Keratinocyte (primary cell): Measurements from ENCODE around the gene KRCC1. TPM values are rescaled to one million over a fixed set of nuclear protein-coding genes. Genes with fewer than 3 reads are reported as not detected.

ENCODE experiments used
- DNase-seq: peaks from one replicate; pipeline ENCODE4 v3.0.0-alpha.2; 2011; ENCODE audit warnings: low read depth, missing footprints, low spot score
- FAIRE-seq: peaks from 2 replicates; lab custom pipeline; 2011; peaks lifted over from hg19 to GRCh38; lab: Jason Lieb, UNC
- H2AFZ ChIP-seq: 2 replicates; pipeline ENCODE4 v1.6.0; 2012; ENCODE audit warnings: low read length, control low read depth, inconsistent platforms; ENCODE audit not compliant: control insufficient read depth
- H3K27ac ChIP-seq: 2 replicates; pipeline ENCODE4 v1.5.1; 2011; ENCODE audit warnings: low read length; ENCODE audit not compliant: control insufficient read depth, insufficient read depth
- H3K27me3 ChIP-seq: 3 replicates; pipeline ENCODE4 v1.6.0; 2011; ENCODE audit warnings: low read length; ENCODE audit not compliant: control insufficient read depth, insufficient read depth; ENCODE audit errors: extremely low read depth
- H3K36me3 ChIP-seq, 2 experiments: 2 replicates in 1 of 2; 3 replicates in 1 of 2; pipeline ENCODE4 v1.5.1; 2011; ENCODE audit warnings: low read length in 2 of 2, mild to moderate bottlenecking in 1 of 2; ENCODE audit not compliant: control insufficient read depth in 2 of 2, insufficient read depth in 2 of 2; ENCODE audit errors: extremely low read depth in 1 of 2
- H3K4me1 ChIP-seq: 3 replicates; pipeline ENCODE4 v1.5.1; 2011; ENCODE audit warnings: low read length; ENCODE audit not compliant: control insufficient read depth, insufficient read depth; ENCODE audit errors: extremely low read depth
- H3K4me2 ChIP-seq: 3 replicates; pipeline ENCODE4 v1.6.0; 2011; ENCODE audit warnings: low read depth, low read length; ENCODE audit not compliant: control insufficient read depth, insufficient read depth; ENCODE audit errors: extremely low read depth
- H3K4me3 ChIP-seq, 3 experiments: fragments of 200-600 bp in 1 of 3; sonication (generic) in 1 of 3; 2 replicates in 2 of 3; 3 replicates in 1 of 3; pipeline ENCODE4 v1.5.1; 2011 to 2016; ENCODE audit warnings: low read length in 3 of 3, mild to moderate bottlenecking in 3 of 3, control low read depth in 2 of 3, inconsistent platforms in 1 of 3, low read depth in 1 of 3, mixed read lengths in 1 of 3, mixed run types in 1 of 3, moderate library complexity in 1 of 3; ENCODE audit not compliant: control insufficient read depth in 2 of 3, insufficient read depth in 2 of 3; ENCODE audit errors: extremely low read depth in 1 of 3
- H3K79me2 ChIP-seq: 2 replicates; pipeline ENCODE4 v1.6.0; 2012; ENCODE audit warnings: low read length; ENCODE audit not compliant: control insufficient read depth, insufficient read depth
- H3K9ac ChIP-seq: 3 replicates; pipeline ENCODE4 v1.6.0; 2011; ENCODE audit warnings: low read length; ENCODE audit not compliant: control insufficient read depth, insufficient read depth; ENCODE audit errors: extremely low read depth
- H3K9me1 ChIP-seq: 3 replicates; pipeline ENCODE4 v1.6.0; 2011; ENCODE audit warnings: low read length; ENCODE audit not compliant: control insufficient read depth, insufficient read depth; ENCODE audit errors: extremely low read depth
- H3K9me3 ChIP-seq: 2 replicates; pipeline ENCODE4 v1.5.1; 2012; ENCODE audit warnings: low read depth, low read length; ENCODE audit not compliant: control insufficient read depth
- H4K20me1 ChIP-seq: 3 replicates; pipeline ENCODE4 v1.6.0; 2011; ENCODE audit warnings: low read length; ENCODE audit not compliant: control insufficient read depth, insufficient read depth; ENCODE audit errors: extremely low read depth
- CTCF ChIP-seq, 3 experiments: IDR thresholded peaks in 1 of 3; conservative IDR thresholded peaks in 1 of 3; optimal IDR thresholded peaks in 1 of 3; 2 replicates in 2 of 3; 3 replicates in 1 of 3; pipeline versions ENCODE3 to v1.5.1; 2011; ENCODE audit warnings: low read length in 3 of 3, mild to moderate bottlenecking in 3 of 3, moderate library complexity in 2 of 3, control low read depth in 1 of 3, inconsistent platforms in 1 of 3; ENCODE audit not compliant: insufficient read depth in 2 of 3; ENCODE audit errors: extremely low read depth in 1 of 3
- EZH2 ChIP-seq: IDR thresholded peaks from one replicate; pipeline ENCODE4 v1.6.1; 2012; ENCODE audit warnings: inconsistent platforms, mild to moderate bottlenecking, low read length, moderate library complexity
- dilution Hi-C: fragments of 300-500 bp; cut with MboI; formaldehyde crosslinking; loops from one replicate; pipeline ENCODE4 v1.7.0; 2020; ENCODE audit warnings: low sequenced_read_pairs; ENCODE audit not compliant: extremely low pct_ligation_motif_present
- polyA plus RNA-seq, 5 experiments: library from polyadenylated mRNA; depleted of rRNA in 3 of 5; stranded (reverse) in 3 of 5; stranded (forward) in 1 of 5; unstranded in 1 of 5; fragments of >200 nt; gene quantifications; 1 replicate in 1 of 5; 2 replicates in 3 of 5; 3 replicates in 1 of 5; pipeline versions ENCODE4 v1.2.1 to v1.2.3, GENCODE V29; 2011 to 2012; ENCODE audit warnings: missing spikeins in 2 of 5, low read depth in 1 of 5, low replicate concordance in 1 of 5

KRCC1 gene
- polyA plus RNA-seq, 1 donor (not counting 4 experiments of a cell fraction or from before 2014, with no cell fraction given), result 21.1 TPM

GRCh38 chr2:88085099-88085498 is 29.5 kb upstream of the KRCC1 start:
- Histone ChIP-seq H2AFZ (no peak overlapping the region), H3K4me1 (no peaks in the 10 kb centered on the region), H3K79me2 (no peaks in the 10 kb centered on the region), H3K4me3 (no peak overlapping the region), H3K9ac (no peak overlapping the region), H3K9me1 (no peaks in the 10 kb centered on the region), H3K9me3 (no peaks in the 10 kb centered on the region), H3K27ac (no peak overlapping the region), H4K20me1 (no peaks in the 10 kb centered on the region), H3K27me3 (no peaks in the 10 kb centered on the region), H3K36me3 (no peaks in the 10 kb centered on the region), H3K4me2 (no peak overlapping the region)
- TF ChIP-seq EZH2 (no peak), CTCF (optimal IDR thresholded peaks at IDR 0.05 in 1 of 3, IDR thresholded peaks at IDR 0.05 in 1 of 3, conservative IDR thresholded peaks at IDR 0.05 in 1 of 3; ENCODE audit: extremely low read depth in 1 of 3, insufficient read depth in 2 of 3, low read length in 3 of 3) (no peak)
- no peak for FAIRE-seq
- DNase-seq, result no peak
- dilution Hi-C loops, result no loop called here

DNA sequence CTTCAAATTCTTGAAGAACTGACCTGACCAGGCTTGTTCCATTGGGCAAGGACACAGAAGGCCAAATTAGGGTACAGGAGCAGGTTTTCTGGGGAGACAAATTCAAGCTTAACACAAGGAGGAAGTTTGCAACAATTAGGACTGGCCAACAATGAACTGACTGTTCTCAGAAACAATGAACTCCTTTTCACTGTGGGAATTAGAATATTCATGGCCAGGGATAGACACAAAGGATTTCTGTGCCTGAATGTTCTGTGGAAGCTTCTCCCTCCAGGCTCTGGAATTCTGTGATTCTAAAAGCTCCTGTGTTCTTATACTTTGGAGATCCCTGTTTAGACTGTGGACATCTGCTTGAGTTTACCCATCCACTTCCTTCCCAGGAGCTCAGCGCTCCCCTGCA is 27.2 kb upstream of the KRCC1 start:
- Histone ChIP-seq H4K20me1 (no peaks in the 10 kb centered on the region), H3K36me3 (no peaks in the 10 kb centered on the region)
- no peak for DNase-seq

More for the DNA sequence above, 27.2 kb upstream of the KRCC1 start:
- dilution Hi-C loops, result no loop called here
- TF ChIP-seq CTCF (optimal IDR thresholded peaks at IDR 0.05 in 1 of 3, IDR thresholded peaks at IDR 0.05 in 1 of 3, conservative IDR thresholded peaks at IDR 0.05 in 1 of 3; ENCODE audit: extremely low read depth in 1 of 3, insufficient read depth in 2 of 3, low read length in 3 of 3) (no peak), EZH2 (no peak)
- Histone ChIP-seq H3K4me1 (no peaks in the 10 kb centered on the region), H3K4me3 (no peak overlapping the region), H3K79me2 (no peaks in the 10 kb centered on the region), H3K27ac (no peak overlapping the region), H3K4me2 (no peak overlapping the region), H3K9me3 (no peaks in the 10 kb centered on the region), H3K27me3 (no peaks in the 10 kb centered on the region), H2AFZ (no peak overlapping the region), H3K9ac (no peak overlapping the region), H3K9me1 (no peaks in the 10 kb centered on the region)
- FAIRE-seq, result no peak
